ENCODE results near the gene DAPK2. TPM values are rescaled to one million over a fixed set of nuclear protein-coding genes. Genes with fewer than 3 reads are reported as not detected.

DAPK2 gene
- total RNA-seq, 2 experiments from 2014 or later, result 1.0 to 1.3 TPM

DNA sequence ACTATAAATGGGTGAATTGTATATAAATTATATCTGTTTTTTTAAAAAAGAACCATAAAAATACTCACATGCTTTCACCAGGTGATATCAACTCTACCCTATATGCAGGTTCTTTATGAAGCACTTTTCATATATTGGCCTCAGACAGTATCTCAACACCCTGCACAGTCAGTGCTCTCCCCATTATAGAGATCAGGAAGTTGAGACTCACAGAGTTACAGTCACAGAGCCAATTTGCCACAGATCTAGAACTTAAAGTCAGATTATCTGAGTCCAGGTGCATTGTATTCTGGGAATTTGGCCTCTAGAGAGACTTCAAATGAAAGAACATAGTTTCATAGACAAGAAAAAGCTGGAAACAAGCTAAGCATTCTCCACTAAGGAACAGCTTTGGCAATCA is 38.1 kb downstream of the DAPK2 start:
- intact Hi-C loops (cut with DNase I, micrococcal nuclease), result loop anchor here in 1 of 2 experiments (2.0 kb wide), 1 partner anchor 37 kb away; no protein-coding TSS in a partner anchor
- H3K9me3 Mint-ChIP-seq (ENCODE audit: low read depth), result no peaks in the 10 kb centered on the region
- H3K4me1 Mint-ChIP-seq, result peaks cover 38% of the 10 kb centered on the region
- no peak overlapping the region for H3K27ac Mint-ChIP-seq
- no peak overlapping the region for H3K4me3 Mint-ChIP-seq
- CTCF ChIA-PET, result interaction anchor here (1.2 to 1.5 kb wide), 2 partner anchors 63 to 256 kb away, joined by 3 to 4 read pairs; no protein-coding TSS in a partner anchor
- no peaks in the 10 kb centered on the region for H3K36me3 Mint-ChIP-seq (ENCODE audit: low read depth)
- no peaks in the 10 kb centered on the region for H3K27me3 Mint-ChIP-seq
- POLR2A ChIA-PET, result interaction anchor here (0.5 kb wide), 1 partner anchor 269 kb away, joined by 3 read pairs; no protein-coding TSS in a partner anchor
- DNase-seq (no peak), ATAC-seq (no peak)

- DNase-seq (no peak), ATAC-seq (no peak)
- Mint-ChIP-seq H3K4me1 (peaks cover 30% of the 10 kb centered on the region), H3K4me3 (no peak overlapping the region), H3K27ac (no peak overlapping the region), H3K27me3 (peaks cover 1% of the 10 kb centered on the region), H3K36me3 (ENCODE audit: low read depth) (no peaks in the 10 kb centered on the region), H3K9me3 (ENCODE audit: low read depth) (no peaks in the 10 kb centered on the region)
- ChIA-PET POLR2A (no interaction called here), CTCF (no interaction called here)
- intact Hi-C loops (cut with DNase I, micrococcal nuclease), result no loop called here
These were observed 39.6 kb downstream of the DAPK2 start for GRCh38 chr15:64006642-64007041.

DNA sequence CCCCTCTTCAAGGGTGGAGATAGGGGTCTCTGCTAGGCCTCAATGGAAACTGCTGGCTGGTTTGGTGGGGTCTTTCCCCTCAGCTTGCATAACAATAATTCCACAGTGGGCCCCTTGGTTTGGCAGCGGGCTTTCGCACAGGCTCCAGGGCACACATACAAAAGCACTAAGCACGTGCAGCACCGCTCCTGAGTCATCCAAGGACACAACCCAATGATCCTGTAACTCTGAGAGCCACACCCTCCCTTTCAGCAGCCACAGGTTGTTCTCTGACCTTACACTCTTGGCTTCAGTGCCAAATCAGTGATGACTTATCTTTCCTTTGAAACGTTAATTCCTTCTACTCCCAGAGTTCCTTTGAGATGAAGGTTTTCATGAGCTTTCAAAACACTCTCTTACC is 41.7 kb downstream of the DAPK2 start:
- no peaks in the 10 kb centered on the region for H3K36me3 Mint-ChIP-seq (ENCODE audit: low read depth)
- POLR2A ChIA-PET, result interaction anchor here (0.6 kb wide), 1 partner anchor 1297 kb away, joined by 3 read pairs; no protein-coding TSS in a partner anchor
- H3K9me3 Mint-ChIP-seq (ENCODE audit: low read depth), result no peaks in the 10 kb centered on the region
- DNase-seq, result no peak
- intact Hi-C loops (cut with DNase I, micrococcal nuclease), result no loop called here
- H3K4me3 Mint-ChIP-seq, result no peak overlapping the region
- peaks cover 6% of the 10 kb centered on the region for H3K27me3 Mint-ChIP-seq
- CTCF ChIA-PET, result interaction anchor here (1.1 to 1.7 kb wide), 5 partner anchors 15 to 252 kb away, joined by 3 to 5 read pairs (median 4); no protein-coding TSS in a partner anchor
- no peak for ATAC-seq
- no peak overlapping the region for H3K27ac Mint-ChIP-seq
- H3K4me1 Mint-ChIP-seq, result peaks cover 13% of the 10 kb centered on the region

DNA sequence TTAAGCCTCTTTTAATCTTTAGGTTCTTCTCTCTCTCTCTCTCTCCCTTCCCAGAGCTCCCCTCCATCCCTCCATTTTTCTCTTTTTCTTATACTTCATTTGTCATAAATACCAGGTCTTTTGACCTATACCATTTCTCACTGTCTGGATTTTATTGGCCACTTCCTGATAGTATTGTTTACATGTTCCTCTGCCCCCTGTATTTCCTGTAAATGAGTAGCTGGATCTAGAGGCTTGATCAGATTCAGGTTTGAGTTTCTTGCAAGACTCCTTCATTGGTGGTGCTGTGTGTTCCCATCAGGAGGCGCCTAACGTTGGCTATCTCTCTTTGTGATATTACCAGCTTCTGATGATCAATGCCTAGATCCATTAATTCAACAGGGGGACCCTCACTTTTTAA is 42.2 kb downstream of the DAPK2 start:
- H3K9me3 Mint-ChIP-seq (ENCODE audit: low read depth), result no peaks in the 10 kb centered on the region
- H3K27ac Mint-ChIP-seq, result no peak overlapping the region
- H3K36me3 Mint-ChIP-seq (ENCODE audit: low read depth), result no peaks in the 10 kb centered on the region
- H3K4me3 Mint-ChIP-seq, result no peak overlapping the region
- ChIA-PET POLR2A (no interaction called here), CTCF (interaction anchor here (1.1 to 1.7 kb wide), 5 partner anchors 15 to 252 kb away, joined by 3 to 5 read pairs (median 4); no protein-coding TSS in a partner anchor)
- peaks cover 11% of the 10 kb centered on the region for H3K4me1 Mint-ChIP-seq
- ATAC-seq, result no peak
- intact Hi-C loops (cut with DNase I, micrococcal nuclease), result no loop called here
- H3K27me3 Mint-ChIP-seq, result peaks cover 6% of the 10 kb centered on the region
- DNase-seq, result no peak

DNA sequence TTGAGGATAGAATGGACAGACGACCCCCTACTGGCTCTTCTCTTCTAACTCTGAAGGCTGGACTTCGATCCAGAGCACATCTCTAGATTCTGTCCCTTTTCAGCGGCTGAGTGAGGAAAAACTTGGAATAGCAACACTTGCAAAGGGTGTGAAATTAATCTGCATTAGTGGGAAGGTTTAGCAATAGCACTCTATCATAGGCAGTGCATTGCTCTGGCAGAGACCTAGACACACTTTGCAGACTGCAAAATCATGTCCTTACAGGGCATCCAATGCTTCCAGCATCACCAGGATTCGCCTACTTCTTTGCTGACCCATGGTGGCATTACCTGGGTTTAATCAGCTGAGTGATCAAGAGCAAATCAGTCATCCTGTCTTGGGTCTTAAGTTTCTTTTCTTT is 43.1 kb downstream of the DAPK2 start:
- intact Hi-C loops (cut with DNase I, micrococcal nuclease), result no loop called here
- ChIA-PET CTCF (interaction anchor here (1.6 kb wide), 1 partner anchor 44 kb away, joined by 4 read pairs; no protein-coding TSS in a partner anchor), POLR2A (no interaction called here)
- Mint-ChIP-seq H3K4me1 (peaks cover 11% of the 10 kb centered on the region), H3K27ac (no peak overlapping the region), H3K27me3 (peaks cover 6% of the 10 kb centered on the region), H3K36me3 (ENCODE audit: low read depth) (no peaks in the 10 kb centered on the region), H3K4me3 (no peak overlapping the region), H3K9me3 (ENCODE audit: low read depth) (no peaks in the 10 kb centered on the region)
- ATAC-seq (no peak), DNase-seq (no peak)

GRCh38 chr15:64001148-64001547 is 45.1 kb downstream of the DAPK2 start:
- Mint-ChIP-seq H3K9me3 (ENCODE audit: low read depth) (no peaks in the 10 kb centered on the region), H3K4me1 (peaks cover 19% of the 10 kb centered on the region), H3K36me3 (ENCODE audit: low read depth) (no peaks in the 10 kb centered on the region), H3K4me3 (no peak overlapping the region), H3K27ac (no peak overlapping the region), H3K27me3 (peaks cover 6% of the 10 kb centered on the region)
- CTCF ChIA-PET, result no interaction called here
- intact Hi-C loops (cut with DNase I, micrococcal nuclease), result no loop called here
- DNase-seq (no peak), ATAC-seq (no peak)
- POLR2A ChIA-PET, result no interaction called here

DNA sequence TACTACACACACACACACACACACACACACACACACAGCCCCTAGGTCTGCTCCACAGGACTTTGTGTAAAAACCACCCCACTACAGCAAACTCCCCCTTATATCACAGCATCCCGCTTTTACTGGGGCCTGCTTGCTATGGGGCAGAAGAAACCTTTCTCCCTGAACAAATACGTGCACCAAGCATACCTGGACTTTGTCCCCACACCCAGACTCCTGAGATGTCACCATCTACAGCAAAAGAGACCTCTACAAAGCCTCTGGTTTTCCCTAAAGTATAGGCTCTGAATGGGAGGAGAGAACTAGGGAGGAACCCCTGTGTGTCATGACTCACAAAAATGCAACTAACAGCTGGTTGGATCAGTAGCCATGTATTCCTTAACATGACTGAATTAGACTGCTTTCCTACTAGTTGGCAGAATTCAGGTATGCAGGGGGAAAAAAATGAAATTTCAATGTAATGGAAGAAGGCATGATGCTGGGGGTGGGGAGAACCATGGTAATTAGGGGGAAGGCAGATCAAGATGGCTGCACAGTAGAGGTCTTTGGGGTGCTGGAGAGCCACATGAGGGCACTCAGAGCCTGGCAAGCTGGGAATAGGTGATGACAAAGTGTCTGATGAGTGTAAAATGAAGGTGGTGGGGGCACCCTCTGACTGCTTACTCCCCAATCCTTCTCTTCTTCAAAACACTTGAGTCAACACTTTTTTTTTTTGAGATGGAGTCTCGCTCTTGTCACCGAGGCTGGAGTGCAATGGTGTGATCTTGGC is 45.9 kb downstream of the DAPK2 start:
- no peak for DNase-seq
- ChIA-PET POLR2A (no interaction called here), CTCF (interaction anchor here (0.6 to 0.8 kb wide), 2 partner anchors 10 to 31 kb away, joined by 3 to 4 read pairs; no protein-coding TSS in a partner anchor)
- H3K27me3 Mint-ChIP-seq, result peaks cover 6% of the 10 kb centered on the region
- H3K4me1 Mint-ChIP-seq, result peaks cover 19% of the 10 kb centered on the region
- ATAC-seq, result no peak
- no peak overlapping the region for H3K4me3 Mint-ChIP-seq
- H3K27ac Mint-ChIP-seq, result no peak overlapping the region
- intact Hi-C loops (cut with DNase I, micrococcal nuclease), result no loop called here
- no peaks in the 10 kb centered on the region for H3K36me3 Mint-ChIP-seq (ENCODE audit: low read depth)
- no peaks in the 10 kb centered on the region for H3K9me3 Mint-ChIP-seq (ENCODE audit: low read depth)

DNA sequence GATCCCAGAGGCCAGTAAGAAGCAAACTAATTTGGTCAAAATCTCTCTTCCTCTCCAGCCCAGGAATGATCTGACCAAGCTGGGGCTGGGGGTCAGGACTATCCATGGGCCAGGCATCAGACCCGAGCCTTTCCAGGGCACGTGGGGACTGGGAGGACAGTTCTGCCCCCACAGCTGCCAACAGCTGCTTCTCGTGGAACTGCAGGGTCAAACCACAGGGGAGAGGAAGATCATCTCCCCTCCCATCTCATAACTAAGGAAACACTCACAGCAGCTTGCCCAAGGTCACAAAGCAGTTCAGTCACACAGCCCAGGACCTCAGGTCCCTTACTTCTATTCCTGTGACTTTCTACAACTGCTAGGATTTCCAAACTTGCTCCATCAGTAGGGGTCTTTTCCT is 47.1 kb downstream of the DAPK2 start:
- ChIA-PET POLR2A (no interaction called here), CTCF (interaction anchor here (1.0 kb wide), 1 partner anchor 28 kb away, joined by 3 read pairs; no protein-coding TSS in a partner anchor)
- H3K4me3 Mint-ChIP-seq, result no peak overlapping the region
- H3K36me3 Mint-ChIP-seq (ENCODE audit: low read depth), result no peaks in the 10 kb centered on the region
- H3K27ac Mint-ChIP-seq, result no peak overlapping the region
- peaks cover 6% of the 10 kb centered on the region for H3K27me3 Mint-ChIP-seq
- intact Hi-C loops (cut with DNase I, micrococcal nuclease), result no loop called here
- ATAC-seq (no peak), DNase-seq (no peak)
- no peaks in the 10 kb centered on the region for H3K9me3 Mint-ChIP-seq (ENCODE audit: low read depth)
- H3K4me1 Mint-ChIP-seq, result peaks cover 19% of the 10 kb centered on the region

GRCh38 chr15:63998489-63998888 is 47.8 kb downstream of the DAPK2 start:
- ChIA-PET POLR2A (no interaction called here), CTCF (interaction anchor here (1.0 kb wide), 1 partner anchor 27 kb away, joined by 3 read pairs; no protein-coding TSS in a partner anchor)
- intact Hi-C loops (cut with DNase I, micrococcal nuclease), result no loop called here
- peak; percentile 43 for ATAC-seq
- peaks cover 6% of the 10 kb centered on the region for H3K27me3 Mint-ChIP-seq
- no peaks in the 10 kb centered on the region for H3K9me3 Mint-ChIP-seq (ENCODE audit: low read depth)
- H3K4me3 Mint-ChIP-seq, result no peak overlapping the region
- no peak overlapping the region for H3K27ac Mint-ChIP-seq
- H3K4me1 Mint-ChIP-seq, result peaks cover 18% of the 10 kb centered on the region
- no peak for DNase-seq
- no peaks in the 10 kb centered on the region for H3K36me3 Mint-ChIP-seq (ENCODE audit: low read depth)

- H3K4me1 Mint-ChIP-seq, result peaks cover 18% of the 10 kb centered on the region
- no peak overlapping the region for H3K27ac Mint-ChIP-seq
- DNase-seq (no peak), ATAC-seq (peak; percentile 76)
- CTCF ChIA-PET, result no interaction called here
- POLR2A ChIA-PET, result no interaction called here
- H3K4me3 Mint-ChIP-seq, result no peak overlapping the region
- H3K9me3 Mint-ChIP-seq (ENCODE audit: low read depth), result no peaks in the 10 kb centered on the region
- no peaks in the 10 kb centered on the region for H3K36me3 Mint-ChIP-seq (ENCODE audit: low read depth)
- peaks cover 6% of the 10 kb centered on the region for H3K27me3 Mint-ChIP-seq
- intact Hi-C loops (cut with DNase I, micrococcal nuclease), result no loop called here
These were observed 48.4 kb downstream of the DAPK2 start for GRCh38 chr15:63997715-63998442.

DNA sequence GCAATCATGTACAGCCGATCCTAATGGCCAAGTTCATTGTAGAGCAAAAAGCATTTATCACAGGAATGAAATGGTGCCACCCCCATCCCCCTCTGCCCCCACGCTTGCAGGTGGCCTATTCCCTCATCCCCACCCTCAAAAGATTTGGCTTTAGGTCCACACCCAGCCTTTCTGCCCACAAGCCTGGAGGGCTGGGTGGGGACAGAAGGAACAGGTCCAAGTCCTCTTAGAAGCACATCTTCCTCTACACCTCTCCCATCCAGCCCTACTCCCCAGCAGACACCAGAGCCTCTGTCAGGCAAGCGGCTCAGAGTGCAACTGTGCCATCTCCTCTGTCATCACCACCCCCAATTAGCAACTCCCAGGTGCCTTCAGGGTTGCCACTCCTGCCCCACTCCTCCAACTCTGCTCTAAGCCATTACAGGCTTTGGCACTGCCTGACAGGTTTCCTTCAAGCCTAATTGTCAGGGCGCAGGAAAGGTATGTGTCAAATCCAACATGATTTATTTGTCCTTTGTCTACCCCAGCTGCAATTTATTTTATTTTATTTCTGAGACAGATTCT is 49.4 kb downstream of the DAPK2 start:
- ChIA-PET CTCF (interaction anchor here (0.7 kb wide), 1 partner anchor 74 kb away, joined by 3 read pairs; no protein-coding TSS in a partner anchor), POLR2A (no interaction called here)
- H3K36me3 Mint-ChIP-seq (ENCODE audit: low read depth), result no peaks in the 10 kb centered on the region
- DNase-seq (no peak), ATAC-seq (no peak)
- H3K4me3 Mint-ChIP-seq, result no peak overlapping the region
- H3K9me3 Mint-ChIP-seq (ENCODE audit: low read depth), result no peaks in the 10 kb centered on the region
- H3K27me3 Mint-ChIP-seq, result peaks cover 5% of the 10 kb centered on the region
- peaks cover 23% of the 10 kb centered on the region for H3K4me1 Mint-ChIP-seq
- H3K27ac Mint-ChIP-seq, result no peak overlapping the region
- intact Hi-C loops (cut with DNase I, micrococcal nuclease), result no loop called here
